Fibroblast of gingiva (primary cell): ENCODE measurements around the gene PML.

Experiments
- DNase-seq: peaks from one replicate; pipeline ENCODE4 v3.0.0-alpha.2; 2011; ENCODE audit warnings: low read depth

The PML gene

GRCh38 chr15:74008901-74009300 lies 14.4 kb downstream of the PML start:
- no peak for DNase-seq

- DNase-seq = peak; percentile 67
These were observed 16.5 kb downstream of the PML start for GRCh38 chr15:74010929-74011540.

- peak; percentile 70 for DNase-seq
These were observed 17.1 kb downstream of the PML start for GRCh38 chr15:74011610-74012009.

DNA sequence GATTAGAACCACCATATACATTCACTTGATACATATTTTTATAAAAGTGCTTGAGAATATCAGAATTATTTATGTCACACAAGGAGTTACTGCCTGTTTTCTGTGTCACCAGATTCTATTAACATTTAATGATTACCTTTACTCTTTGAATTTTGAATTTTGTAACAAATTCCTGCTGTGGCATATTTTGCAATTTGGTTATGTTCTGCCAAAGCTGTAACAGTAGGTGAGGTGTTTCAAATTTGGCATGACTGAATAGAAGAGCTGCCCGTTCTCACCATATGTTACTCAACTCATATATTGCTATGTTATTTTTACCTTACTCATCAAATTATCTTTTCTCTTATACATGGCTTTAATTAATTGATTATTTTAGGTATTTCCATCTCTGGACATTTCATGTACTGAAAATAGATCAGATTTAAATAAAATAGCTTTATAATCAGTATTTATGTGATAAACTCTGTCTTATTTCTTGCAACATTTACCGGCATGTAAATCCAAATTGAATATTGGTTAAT lies 18.9 kb downstream of the PML start:
- DNase-seq = no peak

DNA sequence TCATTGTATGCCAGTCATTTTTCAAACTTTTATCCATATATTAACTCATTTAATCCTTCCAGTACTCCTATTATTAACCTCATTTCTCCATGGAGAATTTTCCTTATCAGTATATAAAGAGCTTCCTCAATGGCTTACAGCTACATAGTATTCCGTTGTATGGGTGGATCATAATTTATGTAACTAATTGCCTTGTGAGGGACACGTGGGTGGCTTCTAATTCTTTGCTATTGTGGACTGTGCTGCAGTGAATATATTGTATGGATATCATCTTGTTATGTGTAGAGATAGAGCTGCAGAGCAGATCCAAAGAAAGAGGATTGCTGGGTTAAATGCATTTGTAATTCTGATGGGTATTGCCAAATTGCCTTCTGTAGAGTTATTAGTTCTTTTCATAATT lies 25.2 kb downstream of the PML start:
- DNase-seq = no peak

DNA sequence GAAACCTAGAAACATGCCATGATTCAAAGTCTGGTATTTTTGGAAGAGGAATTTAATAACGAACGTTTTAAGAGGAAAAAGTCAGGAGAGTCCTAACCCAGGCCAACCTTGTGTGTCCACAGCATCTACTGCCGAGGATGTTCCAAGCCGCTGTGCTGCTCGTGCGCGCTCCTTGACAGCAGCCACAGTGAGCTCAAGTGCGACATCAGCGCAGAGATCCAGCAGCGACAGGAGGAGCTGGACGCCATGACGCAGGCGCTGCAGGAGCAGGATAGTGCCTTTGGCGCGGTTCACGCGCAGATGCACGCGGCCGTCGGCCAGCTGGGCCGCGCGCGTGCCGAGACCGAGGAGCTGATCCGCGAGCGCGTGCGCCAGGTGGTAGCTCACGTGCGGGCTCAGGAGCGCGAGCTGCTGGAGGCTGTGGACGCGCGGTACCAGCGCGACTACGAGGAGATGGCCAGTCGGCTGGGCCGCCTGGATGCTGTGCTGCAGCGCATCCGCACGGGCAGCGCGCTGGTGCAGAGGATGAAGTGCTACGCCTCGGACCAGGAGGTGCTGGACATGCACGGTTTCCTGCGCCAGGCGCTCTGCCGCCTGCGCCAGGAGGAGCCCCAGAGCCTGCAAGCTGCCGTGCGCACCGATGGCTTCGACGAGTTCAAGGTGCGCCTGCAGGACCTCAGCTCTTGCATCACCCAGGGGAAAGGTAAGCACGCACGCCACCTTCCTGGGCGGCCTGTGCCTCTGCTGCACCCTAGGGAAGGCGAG lies 28.4 kb downstream of the PML start:
- no peak for DNase-seq

DNA sequence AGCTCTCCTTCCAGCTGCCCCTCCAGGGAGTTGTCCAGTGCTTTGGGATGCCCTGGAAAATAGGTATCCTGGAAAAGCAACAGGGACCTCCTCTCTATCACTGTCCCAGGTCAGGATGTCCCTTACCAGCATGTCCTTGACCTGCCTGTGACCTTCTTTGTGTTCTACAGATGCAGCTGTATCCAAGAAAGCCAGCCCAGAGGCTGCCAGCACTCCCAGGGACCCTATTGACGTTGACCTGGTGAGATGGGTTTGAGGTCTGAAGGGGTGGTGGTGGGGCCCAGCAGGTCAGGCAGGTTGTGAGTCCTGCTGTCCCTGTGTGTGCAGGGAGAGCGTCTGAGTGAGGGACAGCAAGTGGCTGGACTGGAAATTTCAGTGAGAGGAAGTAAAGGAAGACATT lies 30.2 kb downstream of the PML start:
- no peak for DNase-seq

GRCh38 chr15:74025436-74025835 lies 30.9 kb downstream of the PML start:
- DNase-seq = no peak

DNA sequence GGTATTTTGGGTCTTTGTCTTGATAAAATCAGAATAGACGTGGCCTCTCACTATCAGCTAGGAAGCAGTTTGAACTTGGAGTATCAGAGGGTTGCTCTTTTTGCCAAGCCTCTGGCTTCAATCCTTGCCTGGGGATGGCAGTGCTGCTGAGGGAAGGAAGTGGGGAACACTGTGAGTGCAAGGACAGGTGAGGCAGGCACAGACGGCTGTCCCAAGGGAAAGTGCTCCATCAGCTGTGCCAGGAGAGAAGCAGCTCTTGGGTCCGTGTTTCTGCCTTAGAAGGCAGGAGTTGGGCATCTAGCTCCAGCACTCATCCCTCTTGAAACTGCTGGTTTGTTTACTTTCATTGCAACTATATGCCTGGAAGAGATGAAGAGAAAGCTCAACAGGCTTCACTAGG lies 33.2 kb downstream of the PML start:
- DNase-seq = no peak

GRCh38 chr15:74028646-74029045 lies 34.1 kb downstream of the PML start:
- no peak for DNase-seq

DNA sequence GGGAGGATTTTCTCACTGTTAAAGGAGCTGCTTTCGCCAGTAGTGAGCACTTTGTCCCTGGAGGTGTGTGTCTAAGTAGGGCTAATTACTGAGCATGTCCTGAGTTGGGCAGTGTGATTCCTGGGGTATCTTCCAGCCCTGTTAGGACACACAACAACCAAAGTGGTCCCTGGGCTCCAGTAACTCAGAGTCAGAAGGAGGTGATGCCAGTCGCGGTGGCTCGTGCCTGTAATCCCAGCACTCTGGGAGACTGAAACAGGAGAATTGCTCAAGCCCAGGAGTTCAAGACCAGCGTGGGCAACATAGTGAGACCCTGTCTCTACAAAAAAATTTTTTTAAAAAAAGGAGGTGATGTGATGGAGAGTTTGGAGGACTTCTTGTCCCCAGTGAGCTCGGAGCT lies 37.5 kb downstream of the PML start:
- DNase-seq = no peak

DNA sequence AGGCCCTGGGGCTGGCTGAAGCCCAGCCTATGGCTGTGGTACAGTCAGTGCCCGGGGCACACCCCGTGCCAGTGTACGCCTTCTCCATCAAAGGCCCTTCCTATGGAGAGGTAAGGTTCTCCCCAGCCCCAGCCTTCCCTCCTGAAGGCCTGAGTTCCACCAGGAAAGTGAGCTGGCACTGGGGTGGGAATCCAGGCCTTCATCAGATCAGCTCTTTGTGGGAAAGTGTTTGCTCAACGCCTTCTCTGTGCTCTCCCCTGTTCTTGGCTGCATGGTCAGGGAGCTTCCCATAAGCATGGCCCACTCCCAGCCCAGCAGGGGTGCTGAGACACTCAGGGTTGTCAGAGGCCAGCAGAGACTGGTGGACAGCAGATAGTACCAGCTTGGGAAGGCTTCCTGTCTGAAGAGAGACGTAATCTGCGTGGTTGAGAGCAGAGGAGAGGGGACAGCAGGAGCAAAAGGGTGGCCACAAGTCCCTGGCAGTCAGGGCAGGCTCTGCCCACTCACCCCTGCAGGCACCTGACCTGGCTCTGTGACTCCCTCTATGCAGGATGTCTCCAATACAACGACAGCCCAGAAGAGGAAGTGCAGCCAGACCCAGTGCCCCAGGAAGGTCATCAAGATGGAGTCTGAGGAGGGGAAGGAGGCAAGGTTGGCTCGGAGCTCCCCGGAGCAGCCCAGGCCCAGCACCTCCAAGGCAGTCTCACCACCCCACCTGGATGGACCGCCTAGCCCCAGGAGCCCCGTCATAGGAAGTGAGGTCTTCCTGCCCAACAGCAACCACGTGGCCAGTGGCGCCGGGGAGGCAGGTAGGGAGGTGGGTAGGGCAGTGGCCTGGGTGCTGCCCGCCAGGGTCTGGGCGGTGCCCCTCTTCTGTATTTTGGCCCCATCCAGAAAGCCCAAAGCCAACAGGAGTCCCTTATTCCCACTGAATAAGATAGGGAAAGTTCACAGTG lies 38.4 kb downstream of the PML start:
- DNase-seq = no peak

- DNase-seq = no peak
These were observed 39.8 kb downstream of the PML start for GRCh38 chr15:74034206-74034755.

GRCh38 chr15:74035121-74036017 lies 40.9 kb downstream of the PML start:
- no peak for DNase-seq

DNA sequence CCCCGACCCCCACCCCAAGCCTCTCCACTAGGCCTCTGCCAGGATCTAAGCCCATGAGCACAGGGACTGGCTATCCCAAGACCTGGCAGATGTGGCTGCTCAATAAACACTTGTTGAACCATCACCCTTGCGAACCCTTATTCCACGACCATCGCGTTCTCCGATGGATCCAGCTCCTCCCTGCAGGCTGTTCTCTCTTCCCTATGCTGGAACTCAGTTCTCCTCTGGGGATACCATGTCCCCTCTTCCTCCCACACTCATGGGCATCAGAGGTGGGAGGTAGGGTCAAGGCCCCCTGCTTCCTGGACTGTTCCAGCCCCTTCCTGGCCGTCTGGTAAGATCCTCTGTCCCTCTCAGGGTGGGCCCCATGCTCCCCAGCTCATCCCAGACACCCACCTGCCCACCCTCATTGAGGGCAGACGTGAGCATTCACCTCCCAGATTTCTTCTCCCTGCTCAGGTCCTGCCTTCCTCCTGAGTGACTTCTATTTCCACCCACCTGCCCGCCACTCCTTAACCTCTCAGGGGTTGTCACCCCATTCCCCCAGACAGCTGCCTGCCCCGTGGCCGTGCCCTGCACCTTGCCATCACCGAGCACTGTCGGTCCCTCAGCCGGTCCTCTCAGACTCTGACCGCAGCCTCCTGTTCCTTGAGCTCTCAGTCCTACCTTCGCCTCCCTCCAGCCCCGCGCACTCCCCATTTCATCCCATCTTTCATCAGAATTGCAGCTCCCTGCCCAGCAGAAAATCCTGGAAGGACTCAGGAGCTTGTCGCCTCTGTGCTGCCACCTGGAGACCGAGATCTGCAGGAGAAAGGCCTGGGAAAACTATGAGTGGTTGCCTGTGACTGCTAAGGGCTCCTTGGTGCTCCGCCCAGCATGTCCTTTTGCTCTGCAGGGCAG lies 42.0 kb downstream of the PML start:
- peak; percentile 59 for DNase-seq

GRCh38 chr15:74037171-74038117 lies 42.9 kb downstream of the PML start:
- no peak for DNase-seq

DNA sequence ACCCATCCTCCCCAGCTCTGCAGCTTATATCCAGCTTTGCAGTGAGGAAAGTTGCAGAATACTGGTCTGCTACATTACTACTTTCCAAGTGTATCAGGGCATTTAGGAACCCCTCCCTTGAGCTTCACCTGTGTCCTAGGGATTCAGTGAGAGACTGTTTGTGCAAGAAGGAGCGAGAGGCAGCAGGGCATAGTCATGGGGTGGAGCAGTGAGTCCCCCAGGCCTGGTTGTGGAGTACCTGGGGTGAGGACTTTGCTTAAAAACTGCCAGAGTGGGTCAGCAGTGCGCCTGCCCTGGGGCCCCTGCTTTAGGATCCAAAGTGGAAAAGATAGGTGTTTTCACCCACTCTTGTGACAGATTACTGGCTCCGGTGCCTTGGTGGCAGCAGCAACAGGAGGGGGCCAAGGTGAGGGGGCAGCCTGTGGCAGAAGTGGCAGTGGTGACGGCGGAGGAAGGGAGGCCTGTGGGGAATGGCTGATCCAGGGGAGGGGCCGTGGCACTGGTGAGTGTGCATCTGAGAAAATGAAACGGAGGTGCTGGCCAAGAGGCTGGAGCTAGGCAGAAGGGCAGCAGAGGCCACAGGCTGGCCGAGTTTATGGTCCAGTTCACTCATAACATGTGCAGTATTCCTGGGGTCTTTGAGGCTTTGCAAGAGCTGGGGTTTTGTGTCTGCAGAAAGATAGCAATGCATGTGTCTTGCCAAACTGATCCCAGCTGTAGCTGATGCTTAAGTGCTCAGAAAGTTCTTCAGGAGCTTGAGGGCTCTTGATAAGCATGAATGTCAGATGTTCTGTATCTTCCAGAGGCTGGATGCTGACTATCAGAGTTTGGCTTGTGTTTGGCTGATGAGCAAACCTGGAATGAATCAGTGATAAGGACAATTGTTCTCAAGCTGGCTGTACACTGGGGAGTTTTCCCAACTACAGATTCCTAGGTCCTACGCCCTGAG lies 44.5 kb downstream of the PML start:
- DNase-seq = peak; percentile 22

DNA sequence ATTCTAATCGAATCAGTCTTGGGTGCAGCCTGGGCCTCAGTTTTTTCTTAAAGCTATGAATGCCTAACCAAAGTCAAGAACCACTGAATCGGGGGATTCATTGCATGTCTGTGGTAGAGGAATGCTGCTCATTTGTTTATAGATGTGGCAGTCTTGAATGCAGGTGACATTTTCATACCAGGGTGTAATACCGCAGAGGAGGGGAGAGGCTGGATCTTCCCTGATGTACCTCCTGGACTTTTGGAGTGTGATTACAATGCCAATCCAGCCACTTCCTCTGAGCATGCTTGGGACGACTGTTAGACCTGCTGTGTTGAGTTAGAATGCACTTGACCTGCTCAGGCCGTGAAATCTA lies 45.1 kb downstream of the PML start:
- no peak for DNase-seq
